ENCODE measurements around the gene HNRNPM. TPM values are rescaled to one million over a fixed set of nuclear protein-coding genes. Genes with fewer than 3 reads are reported as not detected.
"Not testable (repeated sequence)": the region's sequence is repeated elsewhere in the genome, so short reads cannot be mapped to it uniquely, and the experiment has no call there.

Gene HNRNPM
- total RNA-seq, 1 donor from 2014 or later, result 145 TPM

DNA sequence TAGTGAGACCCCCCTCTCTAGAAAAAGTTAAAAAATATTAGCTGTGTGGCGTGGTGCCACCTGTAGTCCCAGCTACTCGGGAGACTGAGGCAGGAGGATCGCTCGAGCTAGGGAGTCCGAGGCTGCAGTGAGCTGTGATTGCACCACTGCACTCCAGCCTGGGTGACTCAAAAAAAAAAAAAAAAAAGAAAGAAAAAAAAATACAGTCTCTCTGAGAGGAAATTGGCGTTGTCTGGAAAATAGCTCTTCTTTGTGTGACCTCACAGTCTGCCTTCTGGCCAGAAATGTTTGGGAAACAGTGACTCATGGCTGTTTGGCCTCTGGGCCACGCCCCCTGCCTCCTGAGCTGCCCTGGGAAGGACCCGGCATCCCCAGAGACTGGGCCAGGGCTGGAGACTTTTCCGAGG, 21.0 kb upstream of the HNRNPM start:
- peak; percentile 93 for DNase-seq (ENCODE audit: low spot score)

DNA sequence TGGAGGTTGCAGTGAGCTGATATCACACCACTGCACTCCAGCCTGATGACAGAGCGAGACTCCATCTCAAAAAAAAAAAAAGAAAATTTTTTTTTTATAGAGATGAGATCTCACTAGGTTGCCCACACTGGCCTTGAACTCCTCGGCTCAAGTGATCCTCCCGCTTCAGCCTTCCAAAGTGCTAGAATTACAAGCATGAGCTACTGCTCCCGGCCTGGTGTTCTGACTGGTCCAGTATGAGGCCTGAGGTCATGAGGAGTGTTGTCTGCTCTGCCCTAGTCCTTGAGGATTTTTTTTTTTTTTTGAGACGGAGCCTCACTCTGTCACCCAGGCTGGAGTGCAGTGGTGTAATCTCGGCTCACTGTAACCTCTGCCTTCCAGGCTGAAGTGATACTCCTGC, 19.4 kb upstream of the HNRNPM start:
- not testable (repeated sequence) for DNase-seq (ENCODE audit: low spot score)

DNA sequence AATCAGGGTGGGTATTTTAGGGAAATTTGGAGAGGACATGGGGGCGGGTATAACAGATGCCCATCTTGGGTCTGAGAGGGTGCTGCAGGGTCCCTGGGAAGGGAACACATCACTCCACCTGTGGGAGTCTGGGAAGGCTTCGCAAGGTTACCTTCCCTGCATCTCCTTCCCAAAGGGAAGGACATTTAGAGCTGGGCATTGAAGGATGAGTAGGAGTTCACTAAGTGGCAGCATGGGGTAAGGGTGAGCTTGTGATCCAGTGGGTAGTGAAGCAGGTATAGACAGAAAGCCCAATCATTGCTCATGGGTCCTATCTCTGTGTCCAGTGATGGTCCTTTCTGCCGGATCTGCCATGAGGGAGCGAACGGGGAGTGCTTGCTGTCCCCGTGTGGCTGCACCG, 18.5 kb upstream of the HNRNPM start:
- no peak for DNase-seq (ENCODE audit: low spot score)

GRCh38 chr19:8429044-8429443, 15.7 kb upstream of the HNRNPM start:
- DNase-seq (ENCODE audit: low spot score), result no peak

DNA sequence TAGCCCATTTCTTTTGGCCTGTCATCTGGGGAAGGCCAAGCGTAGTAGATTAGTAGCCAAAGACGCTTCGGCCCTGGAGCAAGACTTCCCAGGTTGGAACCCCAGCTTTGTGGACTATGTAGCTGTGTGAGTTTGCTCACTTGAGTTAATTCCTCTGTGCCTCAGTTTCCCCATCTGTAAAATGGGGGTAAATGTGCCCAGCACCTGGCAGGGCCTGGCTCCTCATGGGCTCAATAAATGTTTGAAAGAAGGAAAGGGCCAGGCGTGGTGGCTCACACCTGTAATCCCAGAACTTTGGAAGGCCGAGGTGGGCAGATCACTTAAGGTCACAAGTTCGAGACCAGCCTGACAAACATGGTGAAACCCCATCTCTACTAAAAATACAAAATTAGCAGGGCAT, 14.9 kb upstream of the HNRNPM start:
- no peak for DNase-seq (ENCODE audit: low spot score)

GRCh38 chr19:8430650-8431049, 14.1 kb upstream of the HNRNPM start:
- no peak for DNase-seq (ENCODE audit: low spot score)

DNA sequence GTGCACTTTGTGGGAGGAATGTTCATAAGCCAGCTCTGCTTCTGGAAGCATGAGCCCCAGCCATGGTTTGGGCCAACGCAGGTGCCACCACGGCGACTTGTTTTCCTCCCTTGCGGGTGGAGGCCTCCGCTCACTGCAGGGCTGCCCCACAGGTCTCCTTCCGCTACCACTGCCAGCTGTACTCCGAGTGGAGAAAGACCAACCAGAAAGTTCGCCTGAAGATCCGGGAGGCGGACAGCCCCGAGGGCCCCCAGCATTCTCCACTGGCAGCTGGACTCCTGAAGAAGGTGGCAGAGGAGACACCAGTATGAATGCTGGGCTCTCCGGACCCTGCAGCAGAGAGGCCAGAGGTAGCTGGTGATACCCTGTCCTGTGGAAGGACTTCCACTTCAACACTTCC, 6.5 kb upstream of the HNRNPM start:
- DNase-seq (ENCODE audit: low spot score), result no peak

DNA sequence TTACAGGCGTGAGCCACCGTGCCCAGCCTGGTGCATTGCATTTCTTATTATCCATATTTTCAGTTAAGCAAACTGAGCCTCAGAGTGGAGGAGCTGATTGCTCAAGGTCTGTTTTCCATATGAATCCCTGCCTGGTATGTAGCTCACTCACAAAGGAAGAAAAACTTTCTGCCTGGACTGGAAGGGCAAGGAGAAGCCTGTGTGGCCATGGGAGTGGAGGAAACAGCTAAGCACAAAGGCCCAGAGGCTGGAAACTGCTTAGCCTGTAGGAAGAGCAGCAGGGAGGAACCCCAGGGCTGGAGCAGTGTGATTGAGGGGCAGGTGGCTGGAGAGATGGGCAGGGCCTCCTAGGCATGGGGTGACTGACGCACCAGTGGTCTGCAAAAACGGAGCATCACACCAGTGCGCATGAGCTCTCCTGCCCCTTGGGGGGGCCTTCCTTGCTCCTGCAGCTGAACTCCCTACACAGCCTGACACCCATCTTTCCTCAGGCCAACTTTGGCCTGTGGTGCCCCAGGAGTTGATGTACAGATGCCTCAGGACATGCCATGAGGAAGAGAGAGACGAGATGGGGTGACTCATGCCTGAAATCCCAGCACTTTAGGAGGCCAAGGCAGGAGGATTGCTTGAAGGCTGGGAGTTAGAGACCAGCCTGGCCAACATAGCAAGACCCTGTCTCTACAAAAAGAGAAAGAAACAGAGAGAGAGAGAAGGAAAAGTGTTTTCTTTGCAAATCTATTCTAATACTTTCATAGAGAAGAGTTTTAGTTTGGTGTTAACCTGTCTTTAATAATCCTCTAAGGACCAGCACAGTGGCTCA, 2.8 kb upstream of the HNRNPM start:
- no peak for DNase-seq (ENCODE audit: low spot score)

- DNase-seq (ENCODE audit: low spot score), result peak; percentile 45
Measured at GRCh38 chr19:8444140-8444676, 567 bp upstream of the HNRNPM start.

- peak; percentile 92 for DNase-seq (ENCODE audit: low spot score)
Measured at GRCh38 chr19:8445488-8446001, 770 bp downstream of the HNRNPM start.

GRCh38 chr19:8446061-8446709, 1.4 kb downstream of the HNRNPM start:
- DNase-seq (ENCODE audit: low spot score), result no peak

DNA sequence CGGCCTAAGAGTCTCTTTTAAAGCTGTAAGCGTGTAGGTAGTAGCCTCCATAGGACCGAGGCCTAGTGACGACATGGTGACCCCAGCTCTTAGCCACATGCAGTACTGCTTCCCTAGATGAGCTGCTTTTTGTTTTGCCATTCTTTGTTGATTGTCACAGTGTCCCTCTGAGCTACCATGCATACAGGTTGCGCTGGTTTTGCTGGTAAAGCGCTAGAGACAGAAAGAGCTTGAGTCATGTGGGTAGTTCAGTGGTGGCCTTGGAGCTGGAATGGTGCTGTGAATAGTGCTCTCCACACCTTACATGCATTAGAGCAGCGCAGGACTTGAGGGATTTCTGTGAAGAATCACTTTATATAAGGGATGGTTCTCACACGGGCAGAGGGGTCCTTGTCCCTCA, 5.1 kb downstream of the HNRNPM start:
- peak; percentile 20 for DNase-seq (ENCODE audit: low spot score)

DNA sequence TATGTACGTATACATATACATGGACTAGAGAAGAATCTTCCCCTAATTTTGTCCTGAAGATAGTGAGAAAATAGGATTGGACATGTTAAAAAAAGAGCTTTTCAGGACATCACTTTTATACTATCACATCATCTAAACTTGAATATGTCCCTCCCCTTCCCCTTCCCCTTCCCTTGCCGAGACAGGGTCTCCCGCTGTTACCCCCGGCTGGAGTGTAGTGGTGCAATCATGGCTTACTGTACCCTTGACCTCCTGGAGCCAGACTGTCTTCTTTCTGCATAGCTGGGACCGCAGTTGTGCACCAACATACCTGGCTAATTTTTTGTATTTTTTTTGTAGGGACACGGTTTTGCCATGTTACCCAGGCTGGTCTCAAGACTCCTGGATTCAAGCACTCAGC, 6.6 kb downstream of the HNRNPM start:
- DNase-seq (ENCODE audit: low spot score), result no peak

DNA sequence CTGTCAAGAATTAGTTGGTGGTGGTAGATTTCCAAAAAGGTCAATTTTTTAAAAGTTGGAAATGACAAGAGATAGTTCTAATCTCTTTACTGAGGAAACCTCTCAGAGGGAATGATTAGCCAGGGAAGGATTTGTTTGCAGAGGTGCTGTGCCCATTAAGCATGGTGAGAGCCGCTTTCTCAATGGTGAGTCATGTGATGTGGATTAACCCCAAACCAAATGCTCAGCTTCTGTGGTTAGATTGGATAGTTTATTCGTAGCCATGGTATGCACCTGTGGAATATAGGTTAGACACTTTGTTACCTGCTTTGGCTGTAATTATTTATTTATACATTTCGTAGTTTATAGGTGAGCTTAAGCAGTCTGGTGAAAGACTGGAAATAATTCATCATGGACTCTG, 7.1 kb downstream of the HNRNPM start:
- DNase-seq (ENCODE audit: low spot score), result no peak

- DNase-seq (ENCODE audit: low spot score), result no peak
Measured at GRCh38 chr19:8452446-8453123, 7.8 kb downstream of the HNRNPM start.

- no peak for DNase-seq (ENCODE audit: low spot score)
Measured at GRCh38 chr19:8453616-8454015, 8.8 kb downstream of the HNRNPM start.

DNA sequence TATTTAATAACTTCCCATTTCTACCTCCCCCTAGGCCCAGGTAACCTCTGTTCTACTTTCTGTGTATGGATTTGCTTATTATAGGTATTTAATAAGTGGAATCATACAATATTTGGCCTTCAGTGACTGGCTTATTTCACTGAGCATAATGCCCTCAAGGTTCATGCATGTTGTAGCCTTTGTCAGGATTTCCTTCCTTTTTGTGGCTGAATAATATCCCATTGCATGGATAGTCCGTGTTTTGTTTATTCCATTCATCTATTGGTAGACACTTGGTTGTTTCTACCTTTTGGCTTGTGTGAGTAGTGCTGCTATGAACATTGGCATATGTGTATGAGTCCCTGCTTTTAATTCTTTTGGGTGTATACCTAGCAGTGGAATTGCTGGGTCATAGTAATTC, 9.4 kb downstream of the HNRNPM start:
- no peak for DNase-seq (ENCODE audit: low spot score)

DNA sequence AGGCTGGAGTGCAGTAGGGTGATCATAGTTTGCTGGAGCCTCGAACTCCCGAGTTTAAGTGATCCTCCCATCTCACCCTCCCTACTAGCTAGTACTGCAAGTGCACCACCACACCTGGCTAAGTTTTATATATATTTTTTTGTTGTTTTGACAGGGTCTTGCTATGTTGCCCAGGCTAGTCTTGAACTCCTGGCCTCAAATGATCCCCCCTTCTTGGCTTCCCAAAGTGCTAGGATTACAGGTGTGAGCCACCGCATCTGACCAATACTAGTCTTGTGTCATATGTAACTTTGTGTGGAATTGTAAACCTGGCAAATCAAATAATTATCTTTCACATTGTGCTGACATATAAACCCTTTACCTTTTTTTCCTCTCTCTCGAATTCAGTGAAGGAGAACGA, 10.2 kb downstream of the HNRNPM start:
- no peak for DNase-seq (ENCODE audit: low spot score)

GRCh38 chr19:8456064-8456463, 11.3 kb downstream of the HNRNPM start:
- no peak for DNase-seq (ENCODE audit: low spot score)

GRCh38 chr19:8457209-8457608, 12.4 kb downstream of the HNRNPM start:
- peak; percentile 2 for DNase-seq (ENCODE audit: low spot score)

DNA sequence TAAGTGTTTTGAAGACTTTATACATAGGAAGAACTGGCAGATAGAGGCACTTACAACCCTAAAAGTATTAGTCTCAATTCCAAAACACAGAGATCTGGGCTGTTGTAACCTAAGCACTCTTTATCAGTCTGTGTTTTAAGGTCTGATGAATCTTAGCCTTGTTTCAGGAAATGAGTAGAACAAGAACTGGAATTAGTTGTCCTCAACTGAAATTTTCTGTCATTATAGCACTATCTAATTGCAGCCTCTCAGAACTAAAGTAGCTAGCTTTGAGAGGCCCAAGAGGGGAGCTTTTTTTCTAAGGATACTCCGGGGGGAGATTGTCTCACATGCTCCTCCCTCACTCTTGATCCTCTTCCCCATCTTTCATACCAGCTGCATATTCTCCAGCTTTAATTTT, 13.1 kb downstream of the HNRNPM start:
- no peak for DNase-seq (ENCODE audit: low spot score)

GRCh38 chr19:8458380-8458779, 13.6 kb downstream of the HNRNPM start:
- no peak for DNase-seq (ENCODE audit: low spot score)

Measured in mesenteric fat pad (tissue), 1 donor.